ENCODE data around the gene TYMP. TPM values are rescaled to one million over a fixed set of nuclear protein-coding genes. Genes with fewer than 3 reads are reported as not detected.

Gene TYMP
- polyA plus RNA-seq, 1 experiment = 2.9 TPM

- CTCF ChIA-PET = interaction anchor here (3.3 kb wide), 1 partner anchor 14 kb away, joined by 11 read pairs; the partner anchor contains the start of gene SYCE3
- Histone ChIP-seq H3K27ac (ENCODE audit: low read depth, low read length) (no peak overlapping the region), H3K27me3 (ENCODE audit: control insufficient read depth, insufficient read depth, low read length) (peaks cover 54% of the 10 kb centered on the region), H3K4me3 (ENCODE audit: low read depth, low read length) (no peak overlapping the region), H3K9me3 (ENCODE audit: control insufficient read depth, insufficient read depth, low read length) (no peaks in the 10 kb centered on the region; the same call in 1 of the 2 replicates)
- POLR2A ChIA-PET = interaction anchor here (1.5 kb wide), 1 partner anchor 24 kb away, joined by 3 read pairs; the partner anchor contains the start of gene SCO2
- no peak for DNase-seq (ENCODE audit: low read depth, low spot score)
- no peak for TF ChIP-seq CTCF (IDR thresholded peaks at IDR 0.05; ENCODE audit: low read depth, low read length)
Measured at GRCh38 chr22:50548921-50549790, 19.3 kb upstream of the TYMP start.

- H3K27ac ChIP-seq (ENCODE audit: low read depth, low read length) = no peak overlapping the region
- POLR2A ChIA-PET = interaction anchor here (0.6 to 1.5 kb wide), 2 partner anchors 9 to 23 kb away, joined by 3 to 4 read pairs; partner anchors contain the start of gene SCO2
- no peak for TF ChIP-seq CTCF (IDR thresholded peaks at IDR 0.05; ENCODE audit: low read depth, low read length)
- H3K4me3 ChIP-seq (ENCODE audit: low read depth, low read length) = no peak overlapping the region
- H3K27me3 ChIP-seq (ENCODE audit: control insufficient read depth, insufficient read depth, low read length) = peaks cover 54% of the 10 kb centered on the region
- CTCF ChIA-PET = interaction anchor here (1.1 to 3.3 kb wide), 5 partner anchors 12 to 73 kb away, joined by 3 to 11 read pairs (median 5); partner anchors contain the start of genes SCO2 and SYCE3
- no peaks in the 10 kb centered on the region; the same call in 1 of the 2 replicates for H3K9me3 ChIP-seq (ENCODE audit: control insufficient read depth, insufficient read depth, low read length)
- DNase-seq (ENCODE audit: low read depth, low spot score) = no peak
Measured at GRCh38 chr22:50548040-50548920, 18.5 kb upstream of the TYMP start.

GRCh38 chr22:50547263-50547985 lies 17.6 kb upstream of the TYMP start:
- H3K27me3 ChIP-seq (ENCODE audit: control insufficient read depth, insufficient read depth, low read length) = peaks cover 52% of the 10 kb centered on the region
- CTCF ChIA-PET = interaction anchor here (1.1 to 1.3 kb wide), 4 partner anchors 13 to 74 kb away, joined by 3 to 5 read pairs (median 4); partner anchors contain the start of genes SCO2 and SYCE3

More at GRCh38 chr22:50547263-50547985, 17.6 kb upstream of the TYMP start:
- Histone ChIP-seq H3K9me3 (ENCODE audit: control insufficient read depth, insufficient read depth, low read length) (no peaks in the 10 kb centered on the region; the same call in 1 of the 2 replicates), H3K4me3 (ENCODE audit: low read depth, low read length) (no peak overlapping the region), H3K27ac (ENCODE audit: low read depth, low read length) (no peak overlapping the region)
- TF ChIP-seq CTCF (IDR thresholded peaks at IDR 0.05; ENCODE audit: low read depth, low read length) = no peak
- POLR2A ChIA-PET = interaction anchor here (0.6 to 1.5 kb wide), 2 partner anchors 8 to 22 kb away, joined by 3 to 4 read pairs; partner anchors contain the start of gene SCO2
- no peak for DNase-seq (ENCODE audit: low read depth, low spot score)

Measured in AG04450 (cell line).